ENCODE results near the gene LRRC52.

Gene LRRC52, protein sequence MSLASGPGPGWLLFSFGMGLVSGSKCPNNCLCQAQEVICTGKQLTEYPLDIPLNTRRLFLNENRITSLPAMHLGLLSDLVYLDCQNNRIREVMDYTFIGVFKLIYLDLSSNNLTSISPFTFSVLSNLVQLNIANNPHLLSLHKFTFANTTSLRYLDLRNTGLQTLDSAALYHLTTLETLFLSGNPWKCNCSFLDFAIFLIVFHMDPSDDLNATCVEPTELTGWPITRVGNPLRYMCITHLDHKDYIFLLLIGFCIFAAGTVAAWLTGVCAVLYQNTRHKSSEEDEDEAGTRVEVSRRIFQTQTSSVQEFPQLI

DNA sequence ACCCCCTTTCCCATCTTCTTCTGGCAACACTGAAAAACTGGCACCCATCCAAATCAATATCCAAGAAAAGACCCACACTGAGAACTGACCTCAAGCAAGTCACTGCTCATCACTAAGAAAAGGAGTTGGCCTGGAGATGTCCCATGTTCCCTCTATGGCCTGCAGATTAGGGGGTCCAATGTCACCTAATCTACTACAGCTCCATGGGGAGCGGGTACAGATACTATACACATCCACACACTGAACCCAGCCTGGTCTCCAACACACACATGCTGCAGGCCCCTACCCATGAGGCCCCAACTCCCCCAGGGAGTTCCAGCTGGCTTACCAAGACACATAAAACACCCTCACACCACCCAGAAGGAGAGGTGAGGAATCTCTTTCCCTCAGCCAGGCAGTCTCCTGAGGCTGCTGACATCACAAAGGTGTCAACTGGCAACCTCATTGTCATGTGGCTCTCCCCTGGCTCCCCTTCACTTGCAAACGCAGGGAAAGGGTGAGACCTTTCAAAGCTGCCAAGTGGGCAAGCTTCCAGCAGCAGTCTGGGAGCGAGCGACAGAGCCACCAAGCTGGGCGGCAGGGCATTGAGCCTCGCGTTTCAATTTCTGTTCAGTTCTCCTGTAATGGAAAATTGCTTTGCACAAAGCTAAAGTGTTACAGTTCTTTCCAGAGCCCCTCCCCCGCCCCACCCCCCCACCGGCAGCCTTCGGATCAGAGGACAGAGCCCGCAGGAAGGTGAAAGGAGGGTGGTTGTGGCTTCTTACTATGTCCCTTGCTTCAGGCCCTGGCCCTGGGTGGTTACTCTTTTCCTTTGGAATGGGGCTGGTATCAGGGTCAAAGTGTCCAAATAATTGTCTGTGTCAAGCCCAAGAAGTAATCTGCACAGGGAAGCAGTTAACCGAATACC, at the start of gene LRRC52:
TSS of gene LRRC52 (plus strand) at position 469 of the 907 bp plus-strand sequence. CDS start at position 766, 297 bp downstream.
- DNase-seq (ENCODE audit: low read depth) = no peak

DNA sequence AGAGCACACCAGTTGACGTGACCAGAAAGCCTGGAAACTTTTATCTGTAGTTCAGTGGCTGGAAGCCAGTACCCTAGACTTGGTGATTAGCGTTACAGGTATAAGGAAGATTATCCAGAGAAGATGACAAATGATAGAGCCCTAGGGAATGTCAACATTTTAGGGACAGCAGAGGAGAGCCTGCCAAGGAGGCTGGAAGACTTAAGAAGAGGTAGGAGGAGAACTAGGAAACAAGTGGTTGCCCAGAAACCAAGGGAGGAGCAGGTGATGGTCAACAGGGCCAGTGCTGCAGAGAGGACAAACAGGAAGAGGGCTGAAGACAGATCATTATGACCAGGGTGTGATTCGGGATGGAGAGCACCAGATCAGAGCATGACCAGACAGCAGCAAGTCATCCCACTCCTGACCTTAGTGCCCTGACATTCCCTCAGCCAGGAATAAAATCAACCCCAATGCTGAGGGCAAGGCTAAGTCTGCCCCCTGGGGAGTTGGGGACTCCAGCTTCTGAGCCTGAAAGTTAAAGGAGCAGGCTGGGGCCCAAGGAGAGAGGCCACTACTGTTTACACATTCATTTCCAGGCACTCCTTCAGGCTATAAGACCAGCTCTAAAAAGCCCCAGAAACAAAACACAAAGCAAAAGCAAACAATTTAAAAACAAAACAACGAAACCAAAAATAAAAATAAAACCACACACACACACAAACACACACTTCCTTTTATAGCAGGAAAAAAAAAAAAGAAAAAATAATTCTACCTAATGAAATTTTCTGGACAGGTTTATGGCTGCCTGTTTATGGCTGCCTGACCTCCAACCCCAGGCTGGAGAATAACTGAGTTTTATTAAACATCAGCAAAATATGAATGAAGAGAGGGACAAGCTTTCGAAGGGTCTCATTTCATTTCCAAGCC, 48.6 kb upstream of the LRRC52 start:
- no peak for DNase-seq (ENCODE audit: low read depth)

DNA sequence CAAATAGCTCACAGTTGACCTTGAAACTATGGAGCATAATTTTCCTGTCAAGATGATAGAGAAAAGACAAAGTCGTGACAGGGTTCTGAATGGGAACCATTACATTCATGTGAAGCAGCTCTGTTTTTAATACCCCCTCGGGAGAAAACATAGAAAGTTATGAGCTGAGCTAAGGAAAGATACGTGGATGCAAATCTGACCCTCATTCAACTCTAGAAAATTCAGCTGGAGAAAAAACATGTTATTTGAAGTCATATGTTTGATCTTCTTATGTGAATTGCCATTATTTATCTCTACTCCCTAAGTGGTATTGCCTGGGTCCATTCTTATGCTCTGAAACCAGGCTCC, 48.0 kb upstream of the LRRC52 start:
- DNase-seq (ENCODE audit: low read depth) = no peak

DNA sequence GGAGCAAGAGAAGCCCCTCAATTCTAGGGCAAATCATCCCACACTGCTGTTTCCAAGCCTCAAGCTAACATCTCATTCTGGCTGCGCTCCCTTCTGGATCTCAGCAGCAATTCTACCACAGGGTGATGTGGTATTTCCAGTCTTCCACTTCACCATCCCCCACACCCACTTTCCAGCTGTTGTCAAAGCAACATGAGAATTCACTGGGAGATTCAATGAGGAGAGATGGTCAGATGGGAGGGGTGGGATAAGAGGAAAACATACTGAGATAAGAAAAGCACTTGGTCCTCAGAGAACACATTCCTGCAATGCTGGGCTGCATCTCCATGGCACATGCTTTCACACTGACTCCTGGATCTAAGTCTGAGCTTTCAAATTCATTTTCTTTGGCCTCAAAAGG, 47.3 kb upstream of the LRRC52 start:
- DNase-seq (ENCODE audit: low read depth) = no peak

DNA sequence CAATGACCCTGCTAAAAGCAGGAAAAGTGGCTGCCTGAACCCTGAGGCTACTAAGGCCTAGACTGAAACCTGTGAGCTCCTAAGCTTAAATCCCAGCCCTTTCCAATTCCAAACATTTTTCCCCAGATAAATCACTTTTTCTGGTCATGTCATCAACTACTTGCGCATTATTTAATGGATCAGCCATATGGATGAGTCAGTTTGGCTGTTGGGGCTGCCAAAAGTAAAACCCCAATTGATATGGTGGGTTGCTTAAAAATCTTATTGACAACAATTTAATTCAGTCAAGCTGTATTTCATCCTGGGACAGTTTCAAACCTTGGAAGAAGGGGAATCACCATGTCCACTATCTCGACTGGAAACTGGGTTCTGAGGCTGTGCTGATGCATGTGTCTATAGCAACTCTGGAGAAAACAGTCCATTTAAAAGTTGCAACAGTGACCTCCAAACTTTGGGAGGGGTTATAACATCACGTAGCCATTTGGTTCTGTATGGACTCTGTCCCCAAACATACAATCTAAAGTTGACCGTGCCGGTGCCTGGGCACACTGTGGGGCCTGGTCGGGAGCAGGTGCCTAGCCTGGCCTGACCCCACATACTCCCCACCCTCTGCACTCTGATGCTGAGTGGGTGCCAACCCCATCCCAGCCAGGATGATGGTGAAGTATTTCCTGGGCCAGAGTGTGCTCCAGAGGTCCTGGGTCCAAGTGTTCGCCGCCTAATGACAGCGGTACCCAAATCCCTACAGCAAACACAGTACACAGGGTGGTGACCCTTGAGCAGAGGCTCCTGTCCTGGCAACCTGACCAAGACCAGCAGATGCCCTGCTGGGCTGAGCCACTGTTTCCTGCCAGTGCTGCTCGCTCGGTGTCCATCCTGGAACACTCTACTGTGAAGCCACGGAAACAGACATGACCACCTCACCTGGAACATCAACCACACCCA, 46.5 kb upstream of the LRRC52 start:
- DNase-seq (ENCODE audit: low read depth) = no peak

DNA sequence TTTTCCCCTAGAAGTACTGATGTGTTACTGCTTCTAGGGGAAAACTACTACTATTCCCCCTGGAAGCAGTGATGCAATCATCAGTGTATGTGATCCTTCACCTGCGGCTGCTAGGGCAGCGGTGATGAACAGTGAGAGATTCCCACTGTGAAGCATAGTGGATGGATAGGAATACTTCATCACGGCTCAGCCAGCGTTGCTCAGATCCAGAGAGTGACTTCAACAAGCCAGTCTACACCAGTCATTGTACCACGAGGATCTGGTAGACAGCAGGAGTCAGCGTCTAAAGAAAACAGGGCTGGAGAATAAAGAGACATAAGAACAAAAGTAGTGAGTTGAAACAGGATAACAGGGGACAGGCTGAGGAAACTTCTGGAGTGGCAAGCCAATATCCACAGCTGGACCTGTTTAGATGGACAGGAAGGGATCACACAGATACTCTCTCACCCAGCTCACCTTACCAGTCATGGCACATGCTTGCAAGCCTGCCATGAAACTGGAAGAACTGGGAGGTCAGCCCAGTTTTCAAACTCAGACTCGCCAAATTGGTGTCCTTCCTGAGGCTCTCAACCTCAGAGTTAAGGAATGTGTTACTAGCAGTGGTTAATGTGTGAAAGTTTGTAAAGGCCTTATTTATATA, 42.4 kb upstream of the LRRC52 start:
- no peak for DNase-seq (ENCODE audit: low read depth)

DNA sequence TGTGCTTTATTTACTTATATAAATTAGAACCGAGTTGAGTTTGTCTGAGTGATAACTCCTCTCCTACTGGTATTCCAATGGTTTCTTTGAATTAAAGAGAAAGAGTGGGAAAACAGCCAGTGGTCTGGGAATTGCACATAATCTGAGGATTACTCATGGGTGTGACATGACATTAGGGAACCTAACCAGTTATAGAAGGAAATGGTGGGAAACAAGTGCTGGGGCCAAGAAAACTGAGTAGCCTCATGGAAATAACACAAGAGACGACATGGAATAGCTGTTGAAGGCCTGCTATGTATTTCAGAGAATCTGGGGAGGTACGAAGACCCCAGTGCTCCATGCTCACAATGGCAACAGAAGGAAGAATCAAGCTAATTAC, 41.8 kb upstream of the LRRC52 start:
- DNase-seq (ENCODE audit: low read depth) = no peak

DNA sequence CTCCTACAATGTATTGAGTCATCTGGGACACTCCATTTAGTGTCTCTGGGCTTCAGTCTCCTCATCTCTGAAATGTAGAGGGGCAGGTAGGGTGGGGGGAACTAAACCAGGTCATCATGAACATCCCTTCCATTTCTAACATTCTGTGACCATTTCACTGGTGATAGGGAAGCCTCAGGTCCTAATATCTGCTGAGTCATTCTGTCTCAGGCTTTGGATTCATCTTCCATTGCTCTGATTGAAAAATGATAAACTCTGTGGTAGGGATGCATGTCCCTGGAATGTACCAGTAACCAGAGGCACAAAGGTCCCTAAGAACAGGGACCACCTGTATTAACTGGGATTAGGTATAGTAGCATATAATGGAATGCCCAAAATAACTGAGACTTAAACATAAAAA, 36.2 kb upstream of the LRRC52 start:
- no peak for DNase-seq (ENCODE audit: low read depth)

DNA sequence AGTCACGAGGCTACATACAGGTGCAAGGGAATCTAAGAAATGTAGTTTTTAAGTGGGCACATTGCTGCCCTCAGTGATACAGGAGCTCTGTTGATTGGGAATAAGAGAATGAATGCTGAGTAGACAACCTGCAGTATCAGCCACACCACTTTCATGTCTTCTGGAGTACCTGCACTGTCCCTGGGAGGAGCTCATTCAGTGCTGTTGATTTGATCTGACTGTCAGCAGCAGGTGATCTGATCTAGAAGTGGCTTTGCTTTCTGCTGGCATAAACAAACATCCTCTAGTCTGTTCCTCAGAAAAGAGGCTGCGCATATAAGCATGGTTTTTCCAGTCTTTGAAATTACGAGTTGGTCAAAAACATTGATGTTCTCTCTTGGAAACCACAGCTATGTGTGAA, 35.5 kb upstream of the LRRC52 start:
- no peak for DNase-seq (ENCODE audit: low read depth)

DNA sequence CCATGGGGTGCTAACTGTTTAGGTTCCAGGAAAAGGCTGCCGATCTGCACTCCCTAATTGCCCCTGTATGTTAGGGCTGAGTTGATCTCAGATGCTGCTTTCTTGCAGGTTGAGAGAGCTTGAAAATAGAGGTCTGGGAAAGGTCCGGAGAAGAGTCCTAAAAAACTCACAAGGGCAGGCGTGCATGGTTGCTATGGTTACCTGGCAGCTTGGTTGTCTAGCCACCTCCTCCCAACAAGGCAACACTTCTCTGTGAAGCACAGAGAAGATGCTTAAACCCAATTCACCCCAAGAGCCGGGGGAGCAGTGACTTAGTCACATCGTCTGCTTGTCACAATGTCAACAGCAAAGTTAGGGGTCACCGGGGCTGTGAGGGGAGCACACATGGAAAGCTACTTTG, 31.0 kb upstream of the LRRC52 start:
- no peak for DNase-seq (ENCODE audit: low read depth)

DNA sequence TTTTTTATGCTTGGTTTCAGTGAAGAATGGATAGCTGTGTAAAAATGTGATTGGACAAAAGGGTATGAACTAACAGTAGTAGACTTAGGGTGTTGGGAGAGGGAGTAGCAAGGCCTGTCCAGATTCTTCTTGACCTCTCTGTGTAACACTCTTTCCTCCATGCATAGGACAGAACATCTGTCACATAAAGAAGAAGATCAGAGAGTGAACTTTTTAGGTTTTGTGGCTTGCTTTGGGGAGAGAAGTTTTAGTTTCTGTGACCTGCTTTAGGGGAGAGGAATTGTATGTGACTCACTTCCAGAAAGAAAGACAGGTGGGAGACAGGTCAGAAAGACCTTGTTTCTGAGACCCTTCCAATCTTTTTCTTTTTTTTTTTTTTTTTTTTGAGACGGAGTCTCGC, 27.3 kb upstream of the LRRC52 start:
- no peak for DNase-seq (ENCODE audit: low read depth)

DNA sequence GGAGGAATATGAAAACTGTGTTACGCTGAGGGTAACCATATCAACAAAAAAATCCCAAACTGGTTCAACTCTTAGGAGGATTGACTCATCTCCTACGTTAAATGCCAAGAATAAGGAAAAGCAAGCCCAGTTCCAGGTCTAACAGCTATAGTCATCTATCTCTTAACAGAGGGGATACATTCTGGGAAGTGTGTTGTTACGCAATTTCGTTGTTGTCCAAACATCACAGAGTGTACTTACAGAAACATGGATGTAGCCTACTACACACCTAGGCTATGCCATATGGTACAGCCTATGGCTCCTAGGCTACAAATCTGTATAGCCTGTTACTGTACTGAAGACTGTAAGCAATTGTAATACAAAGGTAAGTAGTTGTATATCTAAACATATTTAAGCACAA, 23.2 kb upstream of the LRRC52 start:
- no peak for DNase-seq (ENCODE audit: low read depth)

DNA sequence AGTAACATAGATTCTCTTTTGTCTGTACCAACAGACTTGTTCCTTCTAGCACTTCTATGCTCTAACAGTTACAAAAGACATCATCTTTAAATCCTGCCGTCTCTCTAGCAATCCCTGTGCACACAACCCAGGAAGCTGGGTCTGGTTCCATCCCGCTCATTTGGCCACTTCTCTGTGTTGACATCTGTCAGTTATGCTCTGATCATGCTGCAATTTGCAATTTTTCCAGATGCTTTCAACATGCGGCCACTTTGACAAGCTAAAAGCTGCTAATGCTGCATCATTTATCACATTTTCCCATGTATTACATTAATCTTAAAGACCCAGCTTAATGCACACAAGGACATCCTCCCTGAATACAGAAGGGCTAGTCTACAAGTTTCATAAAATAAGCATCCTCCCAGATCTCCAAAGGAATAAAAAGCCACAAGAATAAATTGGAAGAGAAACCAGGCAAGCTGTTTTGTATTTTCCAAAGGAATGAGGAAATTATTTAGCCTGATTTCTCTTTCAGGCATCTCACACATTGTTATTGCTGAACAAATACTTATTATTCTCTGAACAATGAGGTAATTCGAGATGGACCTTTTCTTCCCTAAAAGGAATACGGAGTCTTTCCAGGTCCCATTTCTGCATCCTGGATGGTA, 19.0 kb upstream of the LRRC52 start:
- DNase-seq (ENCODE audit: low read depth) = no peak

DNA sequence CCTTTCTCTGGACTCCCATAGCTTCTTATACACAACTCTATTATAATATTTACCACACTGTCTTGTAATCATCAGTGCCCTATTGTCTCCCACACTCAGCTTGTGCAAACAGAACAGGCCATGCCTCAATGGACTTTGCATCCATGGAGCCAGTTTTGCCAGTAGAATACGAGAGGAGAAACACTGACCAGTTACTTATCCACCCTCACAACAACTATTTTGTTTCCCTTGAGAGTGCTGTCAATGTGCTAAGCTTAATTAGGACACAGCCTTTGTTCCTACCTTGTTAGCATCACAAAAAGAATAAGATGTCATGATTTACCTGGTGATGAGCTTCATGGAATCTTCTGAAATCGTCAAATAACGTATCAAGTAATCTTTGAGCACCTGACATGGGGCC, 18.1 kb upstream of the LRRC52 start:
- DNase-seq (ENCODE audit: low read depth) = no peak

DNA sequence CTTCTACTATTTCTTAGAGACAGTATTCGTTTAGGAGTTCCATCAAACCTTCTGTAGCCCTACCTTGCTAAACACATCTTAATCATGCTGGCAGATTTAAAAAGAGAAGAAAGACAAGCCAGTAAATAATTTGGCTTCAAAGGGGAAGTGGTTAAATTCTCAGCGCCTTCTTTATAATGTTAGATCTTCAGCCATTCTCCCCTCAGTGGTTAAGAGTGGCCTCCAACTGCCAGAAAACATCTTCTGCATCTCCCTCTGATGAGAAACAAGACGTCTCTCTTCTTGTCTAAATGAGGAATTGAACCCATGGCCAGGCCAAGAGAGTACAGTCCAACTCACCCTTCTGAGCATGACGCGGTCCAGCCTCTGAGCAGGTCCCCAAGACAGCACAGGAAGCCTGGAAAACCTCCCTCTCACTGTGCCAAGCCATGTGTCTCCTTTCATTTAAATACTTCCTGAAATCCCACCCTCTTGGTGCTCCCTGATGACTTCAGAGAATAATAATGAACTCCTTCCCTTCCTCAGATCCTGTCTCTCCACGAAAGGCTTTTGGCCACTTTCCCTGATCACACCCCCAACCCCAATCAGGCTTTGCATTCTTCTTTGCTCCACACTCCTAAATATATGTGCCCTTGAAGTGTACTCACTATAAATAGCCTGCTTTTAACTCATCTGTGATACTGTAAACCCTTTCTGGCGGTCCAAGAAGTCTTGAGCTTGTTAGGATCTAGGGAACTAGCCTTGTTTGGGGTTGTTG, 16.4 kb upstream of the LRRC52 start:
- DNase-seq (ENCODE audit: low read depth) = no peak

DNA sequence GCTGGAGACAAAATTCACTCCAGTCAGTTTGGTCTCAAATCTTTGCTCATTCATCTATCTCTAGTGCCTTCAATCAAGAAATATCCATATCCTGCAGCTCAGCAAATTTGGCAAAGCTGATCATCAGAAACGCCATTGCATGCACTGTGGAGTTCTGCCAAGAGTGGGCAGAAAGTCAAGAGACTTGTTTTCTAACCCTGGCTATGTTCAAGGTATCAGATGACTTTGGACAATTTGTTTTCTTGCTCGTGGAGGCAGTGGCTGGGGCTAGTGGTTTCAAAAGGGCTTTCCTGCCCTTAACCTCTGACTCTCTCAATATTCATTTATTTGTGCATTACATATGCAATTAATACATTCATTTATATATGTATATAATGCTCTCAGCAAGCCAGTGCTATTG, 12.8 kb upstream of the LRRC52 start:
- no peak for DNase-seq (ENCODE audit: low read depth)

DNA sequence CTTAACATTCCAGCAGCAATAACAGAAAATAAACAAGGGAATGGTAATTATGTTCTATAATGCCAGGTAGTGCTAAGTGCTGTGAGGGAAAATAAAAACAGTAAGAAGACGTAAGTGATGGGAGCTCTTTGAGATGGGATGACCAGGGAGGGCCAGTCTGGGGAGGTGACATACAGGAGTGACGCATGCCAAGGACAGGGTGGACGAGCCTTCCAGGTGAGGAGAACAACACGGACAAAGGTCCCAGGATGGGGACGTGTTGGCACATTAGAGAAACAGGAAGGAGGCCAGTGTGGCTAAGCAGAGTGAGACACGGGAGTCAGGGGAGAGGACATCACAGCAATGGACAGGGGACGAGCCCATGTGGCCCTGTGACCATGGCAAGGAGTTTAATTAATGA, 11.7 kb upstream of the LRRC52 start:
- no peak for DNase-seq (ENCODE audit: low read depth)

DNA sequence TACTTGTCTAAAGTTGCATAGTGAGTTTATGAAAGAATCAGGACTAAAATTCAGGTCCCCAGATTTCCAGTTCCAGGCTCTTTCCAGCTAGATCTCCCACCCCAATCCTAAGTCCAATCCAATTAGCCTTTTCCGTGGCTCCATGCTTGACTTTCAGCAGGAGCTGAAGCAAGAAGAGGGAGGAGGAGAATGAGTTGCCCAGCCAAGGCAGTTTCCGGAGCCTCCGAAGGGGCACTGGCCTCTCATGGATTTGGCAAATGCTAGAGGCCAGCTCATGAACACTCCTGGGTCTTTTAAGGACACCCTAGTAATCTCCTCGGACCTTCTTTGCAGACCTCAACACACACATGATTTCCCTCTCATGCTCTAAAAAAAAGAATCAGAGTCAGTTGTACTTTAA, 10.5 kb upstream of the LRRC52 start:
- DNase-seq (ENCODE audit: low read depth) = no peak

DNA sequence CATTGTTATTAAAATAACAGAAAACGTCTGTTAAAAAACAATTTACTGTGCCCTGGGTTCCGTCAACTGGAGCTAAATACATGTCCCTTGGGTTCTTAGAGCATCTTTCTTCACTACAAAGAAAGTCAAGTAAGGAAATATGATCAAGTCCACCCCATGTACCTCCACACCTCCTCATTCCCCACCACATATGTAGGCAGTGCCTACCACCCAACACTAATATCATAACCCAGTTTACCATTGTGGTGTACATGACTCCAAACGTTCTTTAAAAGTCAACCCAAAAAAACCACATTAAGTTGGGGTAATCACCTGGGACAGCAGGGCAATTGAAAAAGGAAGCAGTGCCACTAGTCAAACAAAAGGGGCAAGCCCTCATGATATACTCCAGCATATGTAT, 7.8 kb upstream of the LRRC52 start:
- no peak for DNase-seq (ENCODE audit: low read depth)

Data from stimulated activated CD8-positive, alpha-beta memory T cell treated with anti-CD3 and anti-CD28 coated beads, Interleukin-4, amount 100 ng/mL, for 24 hours (primary cell).